OCI-LY1 (cell line): ENCODE results near the gene FRMD4A.
"Not testable (repeated sequence)": the region's sequence is repeated elsewhere in the genome, so short reads cannot be mapped to it uniquely, and the experiment has no call there.

ENCODE experiments used
- H2AFZ ChIP-seq: fragments of 200-600 bp; sonication (generic), shearing (Covaris generic); 2 replicates; pipeline ENCODE4 v1.6.0; 2014; ENCODE audit warnings: antibody characterized with exemption, mild to moderate bottlenecking, low read length
- H3F3A ChIP-seq: fragments of 200-600 bp; sonication (generic), shearing (Covaris generic); 2 replicates; pipeline ENCODE4 v1.6.0; 2014; ENCODE audit warnings: mild to moderate bottlenecking, antibody characterized with exemption, low read length, moderate library complexity; ENCODE audit not compliant: insufficient read depth
- H3K27ac ChIP-seq: fragments of 200-600 bp; sonication (generic); 2 replicates; pipeline ENCODE4 v1.5.1; 2014; ENCODE audit warnings: low read length, mixed run types, mild to moderate bottlenecking, low read depth; ENCODE audit not compliant: poor library complexity, severe bottlenecking
- H3K27me3 ChIP-seq: fragments of 200-600 bp; sonication (generic); 2 replicates; pipeline ENCODE4 v1.6.0; 2014; ENCODE audit warnings: antibody characterized with exemption, mild to moderate bottlenecking, low read length, moderate library complexity; ENCODE audit not compliant: insufficient read depth
- H3K36me3 ChIP-seq: fragments of 200-600 bp; sonication (generic); 2 replicates; pipeline ENCODE4 v1.6.1; 2014; ENCODE audit warnings: mild to moderate bottlenecking, antibody characterized with exemption, low read length, moderate library complexity, mixed read lengths; ENCODE audit not compliant: insufficient read depth
- H3K4me1 ChIP-seq: fragments of 200-600 bp; sonication (generic); 2 replicates; pipeline ENCODE4 v1.5.1; 2014; ENCODE audit warnings: mild to moderate bottlenecking, low read length, moderate library complexity; ENCODE audit not compliant: insufficient read depth, severe bottlenecking
- H3K4me2 ChIP-seq: fragments of 200-600 bp; sonication (generic), shearing (Covaris generic); 2 replicates; pipeline ENCODE4 v1.6.1; 2014; ENCODE audit warnings: low read length
- H3K4me3 ChIP-seq: fragments of 200-600 bp; sonication (generic); 2 replicates; pipeline ENCODE4 v1.5.1; 2014; ENCODE audit warnings: low read length, low read depth, mild to moderate bottlenecking, mixed read lengths; ENCODE audit not compliant: poor library complexity, severe bottlenecking
- H3K79me2 ChIP-seq: fragments of 200-600 bp; shearing (Covaris generic); 2 replicates; pipeline ENCODE4 v1.6.1; 2016; ENCODE audit warnings: mixed run types, low read length, mixed read lengths; ENCODE audit not compliant: insufficient read depth
- H3K9ac ChIP-seq: fragments of 200-600 bp; sonication (generic), shearing (Covaris generic); 2 replicates; pipeline ENCODE4 v1.6.1; 2014; ENCODE audit warnings: mild to moderate bottlenecking, low read length, mixed read lengths
- H3K9me2 ChIP-seq: fragments of 200-600 bp; sonication (generic), shearing (Covaris generic); 2 replicates; pipeline ENCODE4 v1.6.1; 2014; ENCODE audit warnings: low read depth, mild to moderate bottlenecking, low read length, mixed read lengths
- H3K9me3 ChIP-seq: fragments of 200-600 bp; shearing (Covaris generic); 2 replicates; pipeline ENCODE4 v1.6.1; 2014; ENCODE audit warnings: low read length, mixed read lengths
- H4K20me1 ChIP-seq: fragments of 200-600 bp; sonication (generic), shearing (Covaris generic); 2 replicates; pipeline ENCODE4 v1.6.0; 2016; ENCODE audit warnings: mild to moderate bottlenecking, low read length; ENCODE audit not compliant: insufficient read depth
- EZH2 ChIP-seq: fragments of 200-600 bp; sonication (generic), shearing (Covaris generic); IDR thresholded peaks from 2 replicates; pipeline ENCODE4 v1.8.0; 2017; ENCODE audit warnings: borderline replicate concordance, mixed run types, mild to moderate bottlenecking, antibody characterized with exemption, low read length, moderate library complexity, mixed read lengths
- TF ChIP-seq, protein P1 (sequence below): fragments of 200-600 bp; sonication (generic), shearing (Covaris generic); IDR thresholded peaks from 2 replicates; pipeline ENCODE4 v1.5.1; 2017; ENCODE audit warnings: mild to moderate bottlenecking, antibody characterized with exemption, low read length, moderate library complexity, mixed read lengths

The FRMD4A gene

DNA sequence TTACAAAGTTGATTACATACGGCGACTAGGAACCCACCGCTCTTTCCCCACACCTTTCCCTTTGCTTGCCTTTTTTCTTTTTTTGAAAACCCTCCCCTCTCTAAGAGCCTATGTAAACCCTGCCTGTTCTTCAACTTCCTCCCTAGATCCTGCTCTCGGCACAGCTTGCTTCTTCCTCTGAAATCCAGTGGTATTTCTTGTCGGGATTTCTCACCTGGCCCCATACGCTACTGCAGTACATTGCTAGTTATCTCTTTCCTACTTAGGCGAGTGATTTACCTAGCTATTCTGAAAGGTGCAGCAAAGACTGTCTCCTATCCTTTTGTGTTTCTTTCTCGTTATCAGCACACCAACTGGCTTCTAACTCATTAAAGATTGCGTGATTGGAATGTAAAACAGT is 372.9 kb downstream of the FRMD4A start:
- no peaks in the 10 kb centered on the region for H3K9me2 ChIP-seq
- no peaks in the 10 kb centered on the region for H3K9me3 ChIP-seq
- H3K27ac ChIP-seq: no peak overlapping the region
- no peak overlapping the region for H3K4me2 ChIP-seq
- H4K20me1 ChIP-seq: no peaks in the 10 kb centered on the region
- H2AFZ ChIP-seq: no peak overlapping the region
- H3K36me3 ChIP-seq: no peaks in the 10 kb centered on the region
- no peaks in the 10 kb centered on the region for H3K4me1 ChIP-seq
- H3F3A ChIP-seq: no peaks in the 10 kb centered on the region
- no peak overlapping the region for H3K9ac ChIP-seq
- H3K4me3 ChIP-seq: no peak overlapping the region
- H3K27me3 ChIP-seq: no peaks in the 10 kb centered on the region
- TF ChIP-seq EZH2: no peak
- TF ChIP-seq, protein P1, sequence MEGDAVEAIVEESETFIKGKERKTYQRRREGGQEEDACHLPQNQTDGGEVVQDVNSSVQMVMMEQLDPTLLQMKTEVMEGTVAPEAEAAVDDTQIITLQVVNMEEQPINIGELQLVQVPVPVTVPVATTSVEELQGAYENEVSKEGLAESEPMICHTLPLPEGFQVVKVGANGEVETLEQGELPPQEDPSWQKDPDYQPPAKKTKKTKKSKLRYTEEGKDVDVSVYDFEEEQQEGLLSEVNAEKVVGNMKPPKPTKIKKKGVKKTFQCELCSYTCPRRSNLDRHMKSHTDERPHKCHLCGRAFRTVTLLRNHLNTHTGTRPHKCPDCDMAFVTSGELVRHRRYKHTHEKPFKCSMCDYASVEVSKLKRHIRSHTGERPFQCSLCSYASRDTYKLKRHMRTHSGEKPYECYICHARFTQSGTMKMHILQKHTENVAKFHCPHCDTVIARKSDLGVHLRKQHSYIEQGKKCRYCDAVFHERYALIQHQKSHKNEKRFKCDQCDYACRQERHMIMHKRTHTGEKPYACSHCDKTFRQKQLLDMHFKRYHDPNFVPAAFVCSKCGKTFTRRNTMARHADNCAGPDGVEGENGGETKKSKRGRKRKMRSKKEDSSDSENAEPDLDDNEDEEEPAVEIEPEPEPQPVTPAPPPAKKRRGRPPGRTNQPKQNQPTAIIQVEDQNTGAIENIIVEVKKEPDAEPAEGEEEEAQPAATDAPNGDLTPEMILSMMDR: no peak
- H3K79me2 ChIP-seq: no peaks in the 10 kb centered on the region

DNA sequence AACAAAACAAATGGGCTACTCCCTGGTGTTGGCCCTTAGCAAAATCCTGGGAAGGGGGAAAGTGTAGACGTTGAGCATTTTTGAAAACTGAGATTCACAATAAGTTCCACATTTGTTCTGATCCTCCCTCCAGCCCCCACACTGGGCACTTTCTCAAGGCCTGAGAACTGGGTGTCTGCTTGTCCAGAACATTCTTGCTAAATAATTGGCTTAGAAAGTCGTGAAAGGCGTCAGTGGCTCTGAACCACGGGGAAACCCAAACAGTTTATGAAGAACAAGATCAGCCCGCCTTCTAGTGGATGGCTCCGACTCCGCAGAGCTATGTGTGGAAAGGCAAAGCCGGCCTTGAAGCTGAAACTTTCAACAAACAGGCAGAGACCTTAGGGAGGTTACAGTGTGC is 373.9 kb downstream of the FRMD4A start:
- Histone ChIP-seq H4K20me1 (no peaks in the 10 kb centered on the region), H3K79me2 (no peaks in the 10 kb centered on the region), H2AFZ (no peak overlapping the region)

DNA sequence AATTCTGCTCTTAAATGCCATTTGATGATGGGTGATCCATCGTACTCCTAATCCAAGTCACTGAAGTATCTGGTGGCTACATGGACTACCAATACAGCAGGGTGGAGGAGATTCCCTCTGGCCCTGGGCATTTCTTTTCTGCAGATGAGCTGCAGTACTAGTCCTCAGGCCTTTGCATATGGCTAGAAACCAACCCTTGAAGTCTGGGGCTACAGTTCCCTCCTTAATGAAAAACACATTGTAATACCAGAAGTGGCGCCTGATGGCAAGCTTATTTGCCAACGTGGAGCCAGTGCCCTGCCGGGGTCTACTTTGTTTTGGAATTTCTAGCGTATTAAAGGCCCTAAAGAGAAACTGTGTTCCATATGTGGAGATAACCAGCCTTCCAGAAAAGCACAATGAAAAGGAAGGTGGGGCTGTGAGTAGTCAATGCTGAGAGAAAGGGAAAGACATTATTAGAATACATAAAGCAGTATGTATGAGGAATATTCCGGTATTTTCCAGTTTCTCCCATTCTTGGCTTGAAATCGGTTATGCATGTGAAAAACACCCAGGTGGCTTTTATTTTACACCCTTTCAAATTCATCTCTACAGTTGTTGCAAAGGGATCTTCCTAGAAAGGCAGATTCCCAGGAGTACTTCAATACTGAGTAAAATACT is 375.2 kb downstream of the FRMD4A start:
- no peak for TF ChIP-seq EZH2
- TF ChIP-seq, protein P1: no peak
- no peaks in the 10 kb centered on the region for H4K20me1 ChIP-seq
- no peak overlapping the region for H3K4me2 ChIP-seq

More for the DNA sequence above, 373.9 kb downstream of the FRMD4A start:
- Histone ChIP-seq H3K9me2 (no peaks in the 10 kb centered on the region), H3F3A (no peaks in the 10 kb centered on the region), H3K4me2 (no peak overlapping the region), H3K4me1 (no peaks in the 10 kb centered on the region), H3K9ac (no peak overlapping the region), H3K9me3 (no peaks in the 10 kb centered on the region), H3K4me3 (no peak overlapping the region), H3K27me3 (no peaks in the 10 kb centered on the region), H3K27ac (no peak overlapping the region), H3K36me3 (no peaks in the 10 kb centered on the region)
- TF ChIP-seq, protein P1: no peak
- TF ChIP-seq EZH2: no peak

DNA sequence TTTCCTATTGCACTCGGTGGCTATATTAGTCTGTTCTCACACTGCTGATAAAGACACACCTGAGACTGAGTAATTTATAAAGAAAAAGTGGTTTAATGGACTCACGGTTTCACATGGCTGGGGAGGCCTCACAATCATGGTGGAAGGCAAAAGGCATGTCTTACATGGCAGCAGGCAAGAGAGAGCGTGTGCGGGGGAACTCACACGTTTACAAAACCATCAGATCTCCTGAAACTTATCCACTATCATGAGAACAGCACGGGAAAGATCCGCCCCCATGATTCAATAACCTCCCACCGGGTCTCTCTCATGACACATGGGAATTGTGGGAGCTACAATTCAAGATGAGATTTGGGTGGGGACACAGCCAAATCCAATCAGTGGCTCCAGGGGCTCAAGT is 376.5 kb downstream of the FRMD4A start:
- not testable (repeated sequence) for H3K36me3 ChIP-seq, H3K9me3 ChIP-seq, H3K27me3 ChIP-seq, H3K4me3 ChIP-seq, H3K79me2 ChIP-seq, H3K9ac ChIP-seq, H2AFZ ChIP-seq, H4K20me1 ChIP-seq, H3F3A ChIP-seq, H3K27ac ChIP-seq, H3K4me2 ChIP-seq, H3K4me1 ChIP-seq, H3K9me2 ChIP-seq

More for the DNA sequence above, 375.2 kb downstream of the FRMD4A start:
- no peak overlapping the region for H2AFZ ChIP-seq
- no peaks in the 10 kb centered on the region for H3K36me3 ChIP-seq
- no peaks in the 10 kb centered on the region for H3F3A ChIP-seq
- H3K4me3 ChIP-seq: no peak overlapping the region
- no peak overlapping the region for H3K27ac ChIP-seq
- no peaks in the 10 kb centered on the region for H3K9me2 ChIP-seq
- no peak overlapping the region for H3K9ac ChIP-seq
- H3K9me3 ChIP-seq: no peaks in the 10 kb centered on the region
- H3K4me1 ChIP-seq: no peaks in the 10 kb centered on the region
- H3K27me3 ChIP-seq: no peaks in the 10 kb centered on the region
- H3K79me2 ChIP-seq: no peaks in the 10 kb centered on the region
